ENCODE data around the gene ADAMTS12. TPM values are rescaled to one million over a fixed set of nuclear protein-coding genes. Genes with fewer than 3 reads are reported as not detected.

Gene ADAMTS12
- polyA plus RNA-seq, 3 donors, result not detected

- no peak overlapping the region for H3K4me3 Mint-ChIP-seq
- H3K27ac Mint-ChIP-seq, result peak overlapping the region in 1 of 7 donors; percentile 3
- no peaks in the 10 kb centered on the region for H3K4me1 Mint-ChIP-seq
- peaks cover 7 to 11% of the 10 kb centered on the region in 2 donors for H3K36me3 Mint-ChIP-seq
- Histone ChIP-seq H3K27me3 (ENCODE audit: control insufficient read depth in 2 of 2, insufficient read depth in 2 of 2, low read length in 2 of 2) (no peaks in the 10 kb centered on the region), H3K79me2 (ENCODE audit: insufficient read depth, low read length) (no peaks in the 10 kb centered on the region), H3K4me1 (ENCODE audit: control insufficient read depth in 1 of 2, insufficient read depth in 2 of 2, low read length in 2 of 2) (no peaks in the 10 kb centered on the region), H3K9me3 (replicated peaks in 1 of 2; ENCODE audit: control insufficient read depth in 1 of 2, insufficient read depth in 1 of 2, low read length in 2 of 2) (no peaks in the 10 kb centered on the region), H4K20me1 (ENCODE audit: insufficient read depth, low read length) (no peaks in the 10 kb centered on the region), H2AFZ (ENCODE audit: insufficient read depth, low read depth, low read length, poor library complexity, severe bottlenecking) (no peak overlapping the region), H3K9ac (ENCODE audit: insufficient read depth, low read length, poor library complexity, severe bottlenecking) (no peak overlapping the region), H3K36me3 (replicated peaks in 1 of 2; ENCODE audit: control insufficient read depth in 1 of 2, insufficient read depth in 2 of 2, low read length in 2 of 2) (no peaks in the 10 kb centered on the region), H3K4me2 (replicated peaks; ENCODE audit: extremely low read depth, low read length, poor library complexity, severe bottlenecking) (no peak overlapping the region), H3K4me3 (replicated peaks in 1 of 3; ENCODE audit: low read depth in 2 of 3, low read length in 3 of 3) (no peak overlapping the region), H3K27ac (ENCODE audit: low read depth in 1 of 2, low read length in 2 of 2) (no peak overlapping the region)
- H3K27me3 Mint-ChIP-seq (ENCODE audit: low read depth in 3 of 3), result peaks cover 0 to 2% (median 0%) of the 10 kb centered on the region in 3 donors
- no peak for DNase-seq
- H3K9me3 Mint-ChIP-seq, result peaks cover 0 to 1% (median 0%) of the 10 kb centered on the region in 7 donors
- WGBS (ENCODE audit: insufficient coverage), result 98% methylated on average over 7 of the region's 7 CpGs
- intact Hi-C loops (cut with micrococcal nuclease), result no loop called here
- no peak for TF ChIP-seq CTCF (IDR thresholded peaks at IDR 0.05)
Observed at GRCh38 chr5:33482335-33482734, 409.5 kb downstream of the ADAMTS12 start.

GRCh38 chr5:33480876-33481275 lies 410.9 kb downstream of the ADAMTS12 start:
- Mint-ChIP-seq H3K4me1 (no peaks in the 10 kb centered on the region), H3K4me3 (no peak overlapping the region), H3K9me3 (peaks cover 0 to 5% (median 3%) of the 10 kb centered on the region in 7 donors), H3K27me3 (ENCODE audit: low read depth in 3 of 3) (peaks cover 0 to 2% (median 0%) of the 10 kb centered on the region in 3 donors), H3K27ac (no peak overlapping the region), H3K36me3 (peaks cover 16 to 22% of the 10 kb centered on the region in 2 donors)
- intact Hi-C loops (cut with micrococcal nuclease), result no loop called here
- Histone ChIP-seq H3K4me1 (ENCODE audit: control insufficient read depth in 1 of 2, insufficient read depth in 2 of 2, low read length in 2 of 2) (no peaks in the 10 kb centered on the region), H3K27me3 (ENCODE audit: control insufficient read depth in 2 of 2, insufficient read depth in 2 of 2, low read length in 2 of 2) (no peaks in the 10 kb centered on the region), H4K20me1 (ENCODE audit: insufficient read depth, low read length) (no peaks in the 10 kb centered on the region), H3K4me3 (replicated peaks in 1 of 3; ENCODE audit: low read depth in 2 of 3, low read length in 3 of 3) (no peak overlapping the region), H2AFZ (ENCODE audit: insufficient read depth, low read depth, low read length, poor library complexity, severe bottlenecking) (no peak overlapping the region), H3K4me2 (replicated peaks; ENCODE audit: extremely low read depth, low read length, poor library complexity, severe bottlenecking) (no peak overlapping the region), H3K9ac (ENCODE audit: insufficient read depth, low read length, poor library complexity, severe bottlenecking) (no peak overlapping the region), H3K9me3 (replicated peaks in 1 of 2; ENCODE audit: control insufficient read depth in 1 of 2, insufficient read depth in 1 of 2, low read length in 2 of 2) (peaks cover 0 to under 1% of the 10 kb centered on the region in 2 donors), H3K36me3 (replicated peaks in 1 of 2; ENCODE audit: control insufficient read depth in 1 of 2, insufficient read depth in 2 of 2, low read length in 2 of 2) (peaks cover 0 to 5% of the 10 kb centered on the region in 2 donors), H3K79me2 (ENCODE audit: insufficient read depth, low read length) (no peaks in the 10 kb centered on the region), H3K27ac (ENCODE audit: low read depth in 1 of 2, low read length in 2 of 2) (no peak overlapping the region)
- WGBS (ENCODE audit: insufficient coverage), result no CpG with 5 or more reads among the region's 2 CpGs
- no peak for TF ChIP-seq CTCF (IDR thresholded peaks at IDR 0.05)
- DNase-seq, result no peak

Measured in CD14-positive monocyte (primary cell).